Panc1 (cell line): Measurements from ENCODE around the gene MUCL3. TPM values are rescaled to one million over a fixed set of nuclear protein-coding genes. Genes with fewer than 3 reads are reported as not detected.
"Not testable (repeated sequence)": the region's sequence is repeated elsewhere in the genome, so short reads cannot be mapped to it uniquely, and the experiment has no call there.

Experiments
- ATAC-seq: fragments of 200-7000 bp; cut with Tn5 transposase; 2 replicates; pipeline ENCODE4 v1.9.1; 2020; ENCODE audit warnings: mild to moderate bottlenecking, moderate library complexity
- BruUV-seq: library from RNA; stranded (reverse); fragments of 400-500 nt; replicated peaks from 2 replicates; lab custom pipeline; 2021; lab: Mats Ljungman, UMichigan
- CTCF ChIA-PET: fragments of 300-600 bp; sonication (Branson Sonifier 250); formaldehyde crosslinking; loops from one replicate; lab custom pipeline; 2022; ENCODE audit warnings: antibody characterized with exemption; lab: Charles Lee
- POLR2A ChIA-PET: fragments of 300-600 bp; sonication (Branson Sonifier 250); formaldehyde crosslinking; loops from one replicate; lab custom pipeline; 2022; ENCODE audit warnings: antibody characterized with exemption; lab: Charles Lee
- DNase-seq: peaks from one replicate; pipeline ENCODE4 v3.0.0-alpha.2; 2010; ENCODE audit warnings: low read depth, low spot score
- H3K27ac ChIP-seq: 2 replicates; pipeline ENCODE4 v1.5.1; 2011; ENCODE audit warnings: mild to moderate bottlenecking, low read length, inconsistent platforms
- H3K27me3 ChIP-seq: fragments of 200-500 bp; sonication (Bioruptor generic); 2 replicates; pipeline ENCODE4 v1.6.0; 2014; ENCODE audit warnings: low read length, inconsistent platforms; ENCODE audit not compliant: control insufficient read depth, insufficient read depth
- H3K36me3 ChIP-seq: fragments of 200-500 bp; sonication (Bioruptor generic); 2 replicates; pipeline ENCODE4 v1.5.1; 2014; ENCODE audit warnings: inconsistent platforms, mild to moderate bottlenecking, low read length, moderate library complexity; ENCODE audit not compliant: control insufficient read depth, insufficient read depth
- H3K4me1 ChIP-seq: 2 replicates; pipeline ENCODE4 v1.5.1; 2011; ENCODE audit warnings: inconsistent platforms, mild to moderate bottlenecking, low read length, moderate library complexity; ENCODE audit not compliant: control insufficient read depth, insufficient read depth
- H3K4me3 ChIP-seq, 2 experiments: 2 replicates each; pipeline ENCODE4 v1.5.1; 2011 to 2012; ENCODE audit warnings: low read depth in 2 of 2, low read length in 2 of 2, mild to moderate bottlenecking in 2 of 2, inconsistent platforms in 1 of 2, moderate library complexity in 1 of 2
- H3K9me3 ChIP-seq: fragments of 200-500 bp; sonication (Bioruptor generic); 2 replicates; pipeline ENCODE4 v1.5.1; 2014; ENCODE audit warnings: low read depth, mild to moderate bottlenecking, inconsistent platforms, low read length, moderate library complexity; ENCODE audit not compliant: control insufficient read depth, insufficient read depth
- POLR2AphosphoS5 ChIP-seq: IDR thresholded peaks from 2 replicates; pipeline ENCODE4 v1.6.1; 2012; ENCODE audit warnings: mild to moderate bottlenecking, low read depth, low read length, moderate library complexity
- SIN3A ChIP-seq: IDR thresholded peaks from 2 replicates; pipeline ENCODE4 v1.6.1; 2012; ENCODE audit warnings: low read depth, mild to moderate bottlenecking, low read length, moderate library complexity, borderline replicate concordance; ENCODE audit not compliant: insufficient read depth
- TCF7L2 ChIP-seq: IDR thresholded peaks from 2 replicates; pipeline ENCODE4 v1.6.1; 2011; ENCODE audit warnings: mild to moderate bottlenecking, low read depth, low read length, inconsistent platforms
- in situ Hi-C: cut with HindIII; loops from 2 replicates; pipeline ENCODE4 v1.10.0; 2016; ENCODE audit warnings: low sequenced_read_pairs, low pct_unique_long_range_greater_than_20kb
- intact Hi-C: fragments of 100-400 bp; cut with micrococcal nuclease; formaldehyde crosslinking; loops from one replicate; pipeline ENCODE4 v1.10.0; 2022; ENCODE audit not compliant: unreplicated experiment
- total RNA-seq: library from RNA; stranded (reverse); gene quantifications from one replicate; pipeline ENCODE4 v1.2.1, GENCODE V29; 2021; ENCODE audit not compliant: unreplicated experiment
- TF ChIP-seq, protein P1 (sequence below), 2 experiments: IDR thresholded peaks; 2 replicates each; pipeline ENCODE4 v1.6.1; 2011 to 2012; ENCODE audit warnings: low read depth in 2 of 2, control low read depth in 1 of 2, low read length in 1 of 2, mild to moderate bottlenecking in 1 of 2, moderate library complexity in 1 of 2; ENCODE audit not compliant: insufficient read depth in 1 of 2
- TF ChIP-seq, protein P2 (sequence below): fragments of 450-650 bp; IDR thresholded peaks from 2 replicates; pipeline ENCODE4 v1.5.1; 2017; ENCODE audit warnings: mild to moderate bottlenecking

Gene MUCL3
- total RNA-seq, 1 experiment from 2014 or later: not detected

DNA sequence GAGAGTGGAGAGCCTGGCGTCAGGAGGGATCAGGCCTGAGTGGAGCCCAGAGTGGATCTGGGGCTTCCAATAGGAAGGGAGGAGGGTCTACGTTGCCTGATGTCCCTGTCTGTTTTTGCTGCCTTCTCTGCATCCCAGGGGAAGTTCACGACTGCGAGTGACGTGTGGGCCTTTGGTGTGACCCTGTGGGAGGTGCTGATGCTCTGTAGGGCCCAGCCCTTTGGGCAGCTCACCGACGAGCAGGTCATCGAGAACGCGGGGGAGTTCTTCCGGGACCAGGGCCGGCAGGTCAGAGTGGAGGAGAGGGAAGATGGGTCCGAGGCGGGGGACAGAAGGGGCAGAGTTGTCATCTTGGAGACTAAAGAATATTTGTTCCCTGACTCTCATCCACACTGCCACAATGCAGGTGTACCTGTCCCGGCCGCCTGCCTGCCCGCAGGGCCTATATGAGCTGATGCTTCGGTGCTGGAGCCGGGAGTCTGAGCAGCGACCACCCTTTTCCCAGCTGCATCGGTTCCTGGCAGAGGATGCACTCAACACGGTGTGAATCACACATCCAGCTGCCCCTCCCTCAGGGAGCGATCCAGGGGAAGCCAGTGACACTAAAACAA, 41.9 kb upstream of the MUCL3 start:
- DNase-seq: no peak
- POLR2A ChIA-PET: interaction anchor here (0.6 kb wide), 1 partner anchor 54 kb away, joined by 10 read pairs; no protein-coding TSS in a partner anchor
- in situ Hi-C loops: no loop called here
- no peak overlapping the region for H3K27ac ChIP-seq
- TF ChIP-seq SIN3A (no peak), TCF7L2 (no peak), POLR2AphosphoS5 (no peak)
- TF ChIP-seq, protein P1, sequence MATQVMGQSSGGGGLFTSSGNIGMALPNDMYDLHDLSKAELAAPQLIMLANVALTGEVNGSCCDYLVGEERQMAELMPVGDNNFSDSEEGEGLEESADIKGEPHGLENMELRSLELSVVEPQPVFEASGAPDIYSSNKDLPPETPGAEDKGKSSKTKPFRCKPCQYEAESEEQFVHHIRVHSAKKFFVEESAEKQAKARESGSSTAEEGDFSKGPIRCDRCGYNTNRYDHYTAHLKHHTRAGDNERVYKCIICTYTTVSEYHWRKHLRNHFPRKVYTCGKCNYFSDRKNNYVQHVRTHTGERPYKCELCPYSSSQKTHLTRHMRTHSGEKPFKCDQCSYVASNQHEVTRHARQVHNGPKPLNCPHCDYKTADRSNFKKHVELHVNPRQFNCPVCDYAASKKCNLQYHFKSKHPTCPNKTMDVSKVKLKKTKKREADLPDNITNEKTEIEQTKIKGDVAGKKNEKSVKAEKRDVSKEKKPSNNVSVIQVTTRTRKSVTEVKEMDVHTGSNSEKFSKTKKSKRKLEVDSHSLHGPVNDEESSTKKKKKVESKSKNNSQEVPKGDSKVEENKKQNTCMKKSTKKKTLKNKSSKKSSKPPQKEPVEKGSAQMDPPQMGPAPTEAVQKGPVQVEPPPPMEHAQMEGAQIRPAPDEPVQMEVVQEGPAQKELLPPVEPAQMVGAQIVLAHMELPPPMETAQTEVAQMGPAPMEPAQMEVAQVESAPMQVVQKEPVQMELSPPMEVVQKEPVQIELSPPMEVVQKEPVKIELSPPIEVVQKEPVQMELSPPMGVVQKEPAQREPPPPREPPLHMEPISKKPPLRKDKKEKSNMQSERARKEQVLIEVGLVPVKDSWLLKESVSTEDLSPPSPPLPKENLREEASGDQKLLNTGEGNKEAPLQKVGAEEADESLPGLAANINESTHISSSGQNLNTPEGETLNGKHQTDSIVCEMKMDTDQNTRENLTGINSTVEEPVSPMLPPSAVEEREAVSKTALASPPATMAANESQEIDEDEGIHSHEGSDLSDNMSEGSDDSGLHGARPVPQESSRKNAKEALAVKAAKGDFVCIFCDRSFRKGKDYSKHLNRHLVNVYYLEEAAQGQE (IDR thresholded peaks at IDR 0.05; ENCODE audit: insufficient read depth in 1 of 2, low read depth in 2 of 2, low read length in 1 of 2): no peak
- TF ChIP-seq, protein P2, sequence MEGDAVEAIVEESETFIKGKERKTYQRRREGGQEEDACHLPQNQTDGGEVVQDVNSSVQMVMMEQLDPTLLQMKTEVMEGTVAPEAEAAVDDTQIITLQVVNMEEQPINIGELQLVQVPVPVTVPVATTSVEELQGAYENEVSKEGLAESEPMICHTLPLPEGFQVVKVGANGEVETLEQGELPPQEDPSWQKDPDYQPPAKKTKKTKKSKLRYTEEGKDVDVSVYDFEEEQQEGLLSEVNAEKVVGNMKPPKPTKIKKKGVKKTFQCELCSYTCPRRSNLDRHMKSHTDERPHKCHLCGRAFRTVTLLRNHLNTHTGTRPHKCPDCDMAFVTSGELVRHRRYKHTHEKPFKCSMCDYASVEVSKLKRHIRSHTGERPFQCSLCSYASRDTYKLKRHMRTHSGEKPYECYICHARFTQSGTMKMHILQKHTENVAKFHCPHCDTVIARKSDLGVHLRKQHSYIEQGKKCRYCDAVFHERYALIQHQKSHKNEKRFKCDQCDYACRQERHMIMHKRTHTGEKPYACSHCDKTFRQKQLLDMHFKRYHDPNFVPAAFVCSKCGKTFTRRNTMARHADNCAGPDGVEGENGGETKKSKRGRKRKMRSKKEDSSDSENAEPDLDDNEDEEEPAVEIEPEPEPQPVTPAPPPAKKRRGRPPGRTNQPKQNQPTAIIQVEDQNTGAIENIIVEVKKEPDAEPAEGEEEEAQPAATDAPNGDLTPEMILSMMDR: no peak
- 0 out of 2 replicates have a peak, but pooled peaks have one; percentile 12 for ATAC-seq
- intact Hi-C loops: no loop called here
- CTCF ChIA-PET: no interaction called here
- BruUV-seq: no TSS peak
- no peaks in the 10 kb centered on the region for H3K36me3 ChIP-seq
- H3K27me3 ChIP-seq: no peaks in the 10 kb centered on the region
- no peak overlapping the region for H3K4me3 ChIP-seq
- no peaks in the 10 kb centered on the region for H3K9me3 ChIP-seq
- H3K4me1 ChIP-seq: no peaks in the 10 kb centered on the region

DNA sequence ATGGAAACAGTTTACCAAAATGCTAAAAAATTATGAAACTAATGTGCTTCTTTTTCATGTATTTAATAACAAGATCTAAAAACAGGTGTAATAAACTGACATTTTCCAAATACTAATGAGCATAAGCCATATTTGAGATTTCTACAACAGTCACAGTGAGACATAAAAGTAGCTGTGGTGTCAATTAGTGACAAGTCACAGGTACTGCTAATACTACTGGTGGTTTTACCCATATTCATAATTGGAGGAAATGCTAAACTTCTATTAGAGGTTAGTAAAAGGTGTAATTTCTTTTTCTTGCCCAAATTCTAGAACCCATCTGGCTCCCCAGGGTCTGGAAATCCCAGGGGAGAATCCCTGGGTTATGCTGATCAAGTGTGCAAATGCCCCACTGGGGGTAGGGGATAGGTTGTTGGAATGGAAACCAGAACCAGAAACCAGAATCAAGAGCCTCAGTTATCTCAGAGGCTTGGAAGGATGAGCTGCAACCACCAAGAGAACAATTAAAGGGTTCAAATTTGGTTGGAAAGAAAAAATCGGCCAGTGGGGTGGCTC, 39.8 kb upstream of the MUCL3 start:
- in situ Hi-C loops: no loop called here
- intact Hi-C loops: no loop called here
- POLR2A ChIA-PET: interaction anchor here (0.6 kb wide), 1 partner anchor 179 kb away, joined by 3 read pairs; no protein-coding TSS in a partner anchor

GRCh38 chr6:30901436-30901835, 39.3 kb upstream of the MUCL3 start:
- ChIA-PET CTCF (no interaction called here), POLR2A (interaction anchor here (0.6 kb wide), 1 partner anchor 161 kb away, joined by 6 read pairs; no protein-coding TSS in a partner anchor)
- in situ Hi-C loops: no loop called here
- H3K4me3 ChIP-seq: no peak overlapping the region
- H3K27ac ChIP-seq: no peak overlapping the region
- TF ChIP-seq, protein P2: no peak
- TF ChIP-seq SIN3A (no peak), TCF7L2 (no peak), POLR2AphosphoS5 (no peak)
- H3K27me3 ChIP-seq: no peaks in the 10 kb centered on the region
- intact Hi-C loops: no loop called here
- no peaks in the 10 kb centered on the region for H3K9me3 ChIP-seq
- H3K36me3 ChIP-seq: no peaks in the 10 kb centered on the region
- no peak for DNase-seq
- no peak for ATAC-seq
- BruUV-seq: no TSS peak
- H3K4me1 ChIP-seq: no peaks in the 10 kb centered on the region

More for the DNA sequence above, 39.8 kb upstream of the MUCL3 start:
- no TSS peak for BruUV-seq
- Histone ChIP-seq H3K4me1 (no peaks in the 10 kb centered on the region), H3K4me3 (no peak overlapping the region), H3K27ac (no peak overlapping the region), H3K36me3 (no peaks in the 10 kb centered on the region), H3K27me3 (no peaks in the 10 kb centered on the region), H3K9me3 (no peaks in the 10 kb centered on the region)
- ATAC-seq (no peak), DNase-seq (no peak)
- CTCF ChIA-PET: no interaction called here
- no peak for TF ChIP-seq SIN3A
- TF ChIP-seq TCF7L2: no peak

DNA sequence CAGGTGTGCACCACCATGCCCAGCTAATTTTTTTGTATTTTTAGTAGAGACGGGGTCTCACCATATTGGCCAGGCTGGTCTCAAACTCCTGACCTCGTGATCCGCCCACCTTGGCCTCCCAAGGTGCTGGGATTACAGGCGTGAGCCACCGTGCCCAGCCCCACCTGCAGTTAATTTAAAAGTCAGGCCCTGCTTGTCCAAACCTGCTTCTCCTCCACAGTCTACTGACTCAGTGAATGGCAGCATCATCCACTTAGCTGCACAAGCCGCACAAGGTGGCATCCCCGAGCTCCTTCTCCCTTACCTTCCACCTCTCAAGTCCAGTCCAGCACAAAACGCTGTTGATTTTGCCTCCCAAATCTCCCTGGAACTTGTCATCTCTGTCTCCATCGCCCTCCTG, 38.6 kb upstream of the MUCL3 start:
- H3K4me3 ChIP-seq, H3K36me3 ChIP-seq, POLR2A ChIA-PET, intact Hi-C loops, H3K4me1 ChIP-seq, H3K9me3 ChIP-seq, H3K27ac ChIP-seq, BruUV-seq, DNase-seq, in situ Hi-C loops, CTCF ChIA-PET, H3K27me3 ChIP-seq, ATAC-seq: not testable (repeated sequence)
